Osteoblast (primary cell): ENCODE results near the gene CLCNKA. TPM values are rescaled to one million over a fixed set of nuclear protein-coding genes. Genes with fewer than 3 reads are reported as not detected.

Source experiments
- DNase-seq: peaks from one replicate; pipeline ENCODE4 v3.0.0; 2011; ENCODE audit warnings: low spot score, mixed read lengths; ENCODE audit not compliant: insufficient read length; ENCODE audit errors: missing footprints
- H2AFZ ChIP-seq: 2 replicates; pipeline ENCODE4 v1.6.0; 2011; ENCODE audit warnings: mild to moderate bottlenecking, low read length
- H3K27ac ChIP-seq: 2 replicates; pipeline ENCODE4 v1.5.1; 2011; ENCODE audit warnings: mild to moderate bottlenecking, low read depth, low read length, moderate library complexity
- H3K27me3 ChIP-seq: 2 replicates; pipeline ENCODE4 v1.6.0; 2012; ENCODE audit warnings: mild to moderate bottlenecking, control low read depth, inconsistent platforms, low read length, moderate library complexity; ENCODE audit not compliant: insufficient read depth
- H3K36me3 ChIP-seq: 2 replicates; pipeline ENCODE4 v1.5.1; 2011; ENCODE audit warnings: mild to moderate bottlenecking, low read length, control low read depth, moderate library complexity; ENCODE audit not compliant: insufficient read depth
- H3K4me1 ChIP-seq: 2 replicates; pipeline ENCODE4 v1.5.1; 2011; ENCODE audit warnings: mild to moderate bottlenecking, low read length, control low read depth, moderate library complexity; ENCODE audit not compliant: insufficient read depth
- H3K4me2 ChIP-seq: 2 replicates; pipeline ENCODE4 v1.6.0; 2011; ENCODE audit warnings: mild to moderate bottlenecking, low read length; ENCODE audit not compliant: insufficient read depth
- H3K4me3 ChIP-seq: fragments of 200-600 bp; sonication (generic); 3 replicates; pipeline ENCODE4 v1.5.1; 2012; ENCODE audit warnings: mild to moderate bottlenecking, low read length, inconsistent platforms; ENCODE audit not compliant: insufficient read depth
- H3K79me2 ChIP-seq: 2 replicates; pipeline ENCODE4 v1.6.0; 2012; ENCODE audit warnings: mild to moderate bottlenecking, low read length, control low read depth, inconsistent platforms; ENCODE audit not compliant: insufficient read depth
- H3K9me3 ChIP-seq: 2 replicates; pipeline ENCODE4 v1.5.1; 2011; ENCODE audit warnings: low read depth, low read length, control low read depth
- H4K20me1 ChIP-seq: 2 replicates; pipeline ENCODE4 v1.6.0; 2012; ENCODE audit warnings: mild to moderate bottlenecking, low read length, control low read depth; ENCODE audit not compliant: insufficient read depth
- total RNA-seq: library from RNA; depleted of rRNA; stranded (reverse); fragments of >200 nt; gene quantifications from 2 replicates; pipeline ENCODE4 v1.2.3, GENCODE V29; 2012
- TF ChIP-seq, protein P1 (sequence below): IDR thresholded peaks from 2 replicates; pipeline ENCODE4 v1.5.1; 2011; ENCODE audit warnings: mild to moderate bottlenecking, low read depth, low read length, moderate library complexity; ENCODE audit errors: extremely low read depth

CLCNKA gene
- total RNA-seq, 1 donor: not detected

DNA sequence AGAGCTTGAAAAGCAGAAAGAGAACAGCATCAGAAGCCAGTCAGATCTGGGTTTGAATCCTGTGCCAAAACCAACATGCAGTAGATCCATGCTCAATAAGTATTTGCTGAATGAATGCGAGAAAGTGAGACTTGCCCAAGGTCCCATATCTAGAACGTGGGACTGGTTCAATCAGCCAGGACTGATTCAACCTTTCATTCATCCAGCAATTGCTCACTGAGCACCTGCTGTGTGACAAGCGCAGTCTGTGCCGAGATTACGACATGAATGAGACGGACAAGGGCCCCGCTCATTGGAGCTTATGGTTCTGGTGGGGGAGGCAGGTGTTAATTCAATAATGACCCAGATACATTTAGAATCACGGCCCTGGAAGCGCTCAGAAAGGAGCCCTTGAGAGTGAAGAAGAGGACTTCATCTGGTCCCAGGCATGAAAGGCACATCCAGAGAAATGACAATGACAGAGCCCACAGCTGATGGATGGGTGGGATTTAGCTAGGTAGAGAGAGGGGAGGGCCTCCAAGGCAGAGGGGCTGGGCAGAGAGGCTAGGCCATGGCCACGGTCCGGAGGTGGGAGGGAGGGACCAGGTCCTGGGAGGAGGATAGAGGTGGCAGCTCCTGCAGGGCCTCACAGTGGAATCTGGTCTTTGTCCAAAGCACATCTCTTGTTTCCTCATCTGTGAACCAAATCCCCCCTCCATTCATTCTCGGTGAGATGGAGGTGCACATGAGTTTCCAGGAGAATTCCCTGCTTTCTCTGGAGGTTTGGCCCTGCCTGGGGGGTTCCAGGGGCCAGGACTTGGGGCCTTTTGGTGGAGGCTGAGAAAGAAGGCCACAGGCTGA, 55.8 kb downstream of the CLCNKA start:
- H3K36me3 ChIP-seq: no peaks in the 10 kb centered on the region
- peak; percentile 27 for DNase-seq
- no peaks in the 10 kb centered on the region for H3K9me3 ChIP-seq
- H2AFZ ChIP-seq: no peak overlapping the region
- no peaks in the 10 kb centered on the region for H3K27me3 ChIP-seq
- TF ChIP-seq, protein P1, sequence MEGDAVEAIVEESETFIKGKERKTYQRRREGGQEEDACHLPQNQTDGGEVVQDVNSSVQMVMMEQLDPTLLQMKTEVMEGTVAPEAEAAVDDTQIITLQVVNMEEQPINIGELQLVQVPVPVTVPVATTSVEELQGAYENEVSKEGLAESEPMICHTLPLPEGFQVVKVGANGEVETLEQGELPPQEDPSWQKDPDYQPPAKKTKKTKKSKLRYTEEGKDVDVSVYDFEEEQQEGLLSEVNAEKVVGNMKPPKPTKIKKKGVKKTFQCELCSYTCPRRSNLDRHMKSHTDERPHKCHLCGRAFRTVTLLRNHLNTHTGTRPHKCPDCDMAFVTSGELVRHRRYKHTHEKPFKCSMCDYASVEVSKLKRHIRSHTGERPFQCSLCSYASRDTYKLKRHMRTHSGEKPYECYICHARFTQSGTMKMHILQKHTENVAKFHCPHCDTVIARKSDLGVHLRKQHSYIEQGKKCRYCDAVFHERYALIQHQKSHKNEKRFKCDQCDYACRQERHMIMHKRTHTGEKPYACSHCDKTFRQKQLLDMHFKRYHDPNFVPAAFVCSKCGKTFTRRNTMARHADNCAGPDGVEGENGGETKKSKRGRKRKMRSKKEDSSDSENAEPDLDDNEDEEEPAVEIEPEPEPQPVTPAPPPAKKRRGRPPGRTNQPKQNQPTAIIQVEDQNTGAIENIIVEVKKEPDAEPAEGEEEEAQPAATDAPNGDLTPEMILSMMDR: no peak
- H3K4me3 ChIP-seq: no peak overlapping the region
- H3K79me2 ChIP-seq: no peaks in the 10 kb centered on the region
- no peak overlapping the region for H3K4me2 ChIP-seq
- H3K4me1 ChIP-seq: peaks cover 31% of the 10 kb centered on the region
- H3K27ac ChIP-seq: peak overlapping the region; percentile 89
- no peaks in the 10 kb centered on the region for H4K20me1 ChIP-seq

DNA sequence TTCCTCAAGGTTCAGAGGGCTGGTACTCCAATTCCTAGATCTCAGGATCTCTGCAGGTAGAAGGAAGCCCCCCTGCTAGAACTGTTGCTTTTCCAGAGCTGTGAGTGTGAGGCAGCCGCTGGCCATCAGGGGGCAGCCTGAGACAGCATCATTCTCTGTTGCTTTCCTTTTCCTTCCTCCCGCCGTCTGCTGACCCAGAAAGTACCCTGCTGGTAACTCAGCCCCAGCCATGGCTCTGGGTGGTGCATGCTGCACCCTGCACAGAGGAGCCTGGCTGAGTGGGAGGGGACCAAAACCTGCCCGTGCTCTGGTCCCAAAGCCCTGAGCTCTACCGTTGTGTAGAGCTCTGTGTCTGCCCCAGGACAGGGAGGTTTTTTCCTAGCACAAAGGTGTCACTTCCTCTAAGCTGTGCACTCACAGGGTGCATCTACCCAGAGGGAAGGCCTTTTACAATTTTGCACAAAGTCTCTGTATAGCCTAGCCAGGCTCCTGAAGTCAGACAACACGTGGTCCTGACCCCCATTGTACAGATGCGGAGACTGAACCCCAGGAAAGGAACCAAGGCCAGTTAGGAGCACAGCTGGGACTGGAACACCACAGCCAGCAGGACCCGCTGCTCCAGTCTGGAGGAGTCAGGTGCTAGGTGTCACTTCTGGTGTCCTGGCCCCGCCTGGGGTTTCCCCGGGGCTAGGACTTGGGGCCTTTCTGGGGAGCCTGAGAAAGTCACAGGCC, 57.3 kb downstream of the CLCNKA start:
- no peak overlapping the region for H3K4me3 ChIP-seq
- DNase-seq: peak; percentile 93
- H3K4me1 ChIP-seq: peaks cover 25% of the 10 kb centered on the region
- TF ChIP-seq, protein P1: peak; percentile 93
- H3K9me3 ChIP-seq: no peaks in the 10 kb centered on the region
- H3K36me3 ChIP-seq: no peaks in the 10 kb centered on the region
- H3K4me2 ChIP-seq: peak overlapping the region; percentile 8
- H2AFZ ChIP-seq: peak overlapping the region; percentile 23
- H3K79me2 ChIP-seq: no peaks in the 10 kb centered on the region
- no peaks in the 10 kb centered on the region for H3K27me3 ChIP-seq
- H3K27ac ChIP-seq: no peak overlapping the region
- H4K20me1 ChIP-seq: no peaks in the 10 kb centered on the region

DNA sequence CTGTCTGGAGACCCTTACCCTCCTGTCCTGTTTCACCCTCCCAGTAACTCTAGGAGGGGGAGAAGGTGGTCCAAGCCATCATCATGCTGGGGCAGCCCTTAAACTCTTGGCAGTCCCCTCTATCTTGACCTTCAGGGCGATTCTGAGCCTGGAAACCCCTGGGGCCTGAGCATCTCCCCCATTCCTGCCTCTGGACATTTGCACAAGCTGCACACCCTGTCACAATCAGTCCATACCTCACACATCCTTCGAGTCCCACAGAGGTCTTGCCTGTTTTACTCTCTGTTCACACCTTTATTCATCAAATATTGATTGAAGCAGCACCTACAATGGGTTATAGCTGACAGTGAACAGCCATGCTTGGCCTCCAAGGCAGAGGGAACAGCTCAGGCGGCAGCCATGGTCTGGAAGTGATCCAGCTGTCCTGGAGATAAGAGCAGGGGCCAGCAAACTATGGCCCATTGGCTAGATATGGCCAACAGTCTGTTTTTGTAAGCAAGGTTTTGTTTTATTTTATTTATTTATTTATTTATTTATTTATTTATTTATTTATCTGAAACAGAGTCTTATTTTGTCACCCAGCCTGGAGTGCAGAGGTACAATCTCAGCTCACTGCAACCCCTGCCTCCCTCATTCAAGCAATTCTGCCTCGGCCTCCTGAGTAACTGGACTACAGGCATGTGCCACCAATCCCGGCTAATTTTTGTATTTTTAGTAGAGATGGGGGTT, 58.8 kb downstream of the CLCNKA start:
- peak; percentile 60 for DNase-seq
- TF ChIP-seq, protein P1: no peak

DNA sequence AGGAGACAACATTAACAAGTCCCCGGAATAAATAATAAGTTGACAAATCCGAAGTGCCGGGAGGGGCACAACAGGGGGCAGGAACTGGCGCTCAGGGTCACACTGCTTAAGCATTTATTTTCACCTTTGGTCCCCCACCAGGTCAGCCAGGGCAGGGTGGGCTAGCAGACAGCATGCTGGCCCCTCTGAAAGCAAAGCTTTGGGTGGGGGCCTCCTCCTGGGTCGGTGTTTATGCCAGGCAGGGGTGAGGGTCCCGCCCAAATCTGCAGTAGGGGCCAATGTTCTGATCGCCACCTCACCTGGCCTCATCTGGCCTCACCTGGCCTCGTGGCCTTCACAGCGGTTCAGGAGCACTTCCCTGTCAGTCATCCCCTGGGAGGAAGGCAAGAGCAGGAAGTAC, 59.8 kb downstream of the CLCNKA start:
- Histone ChIP-seq H3K79me2 (no peaks in the 10 kb centered on the region), H3K27ac (no peak overlapping the region), H3K27me3 (no peaks in the 10 kb centered on the region), H3K36me3 (no peaks in the 10 kb centered on the region), H4K20me1 (no peaks in the 10 kb centered on the region), H3K4me1 (peaks cover 7% of the 10 kb centered on the region), H3K4me3 (no peak overlapping the region), H2AFZ (peak overlapping the region; percentile 39), H3K4me2 (no peak overlapping the region), H3K9me3 (no peaks in the 10 kb centered on the region)
- DNase-seq: no peak
- TF ChIP-seq, protein P1: no peak

More for the DNA sequence above, 58.8 kb downstream of the CLCNKA start:
- Histone ChIP-seq H3K4me2 (no peak overlapping the region), H3K36me3 (no peaks in the 10 kb centered on the region), H3K9me3 (no peaks in the 10 kb centered on the region), H3K27ac (no peak overlapping the region), H3K27me3 (no peaks in the 10 kb centered on the region), H3K4me3 (no peak overlapping the region), H2AFZ (no peak overlapping the region), H4K20me1 (no peaks in the 10 kb centered on the region), H3K79me2 (no peaks in the 10 kb centered on the region), H3K4me1 (peaks cover 17% of the 10 kb centered on the region)
